WERI-Rb-1 (cell line): ENCODE results near the gene CENPC.
"Not testable (repeated sequence)": the region's sequence is repeated elsewhere in the genome, so short reads cannot be mapped to it uniquely, and the experiment has no call there.

Source experiments
- DNase-seq: peaks from one replicate; pipeline ENCODE4 v3.0.0-alpha.2; 2020
- H3K27ac ChIP-seq: fragments of 250-450 bp; sonication (Bioruptor Pico); 2 replicates; pipeline ENCODE4 v1.5.1; 2020; ENCODE audit warnings: mild to moderate bottlenecking, moderate library complexity
- H3K27me3 ChIP-seq: fragments of 250-450 bp; sonication (Bioruptor Pico); 2 replicates; pipeline ENCODE4 v1.5.1; 2021; ENCODE audit warnings: mild to moderate bottlenecking, low read depth, moderate library complexity; ENCODE audit not compliant: insufficient read depth, severe bottlenecking
- H3K36me3 ChIP-seq: fragments of 250-450 bp; sonication (Bioruptor Pico); 2 replicates; pipeline ENCODE4 v1.5.1; 2020; ENCODE audit warnings: mild to moderate bottlenecking, moderate library complexity
- H3K4me3 ChIP-seq: 2 replicates; pipeline ENCODE4 v1.5.1; 2011; ENCODE audit warnings: low read depth, mild to moderate bottlenecking, control low read depth, low read length
- H3K9me3 ChIP-seq: fragments of 250-450 bp; sonication (Bioruptor Pico); 2 replicates; pipeline ENCODE4 v1.5.1; 2021; ENCODE audit warnings: mild to moderate bottlenecking, moderate library complexity; ENCODE audit not compliant: severe bottlenecking
- CTCF ChIP-seq: IDR thresholded peaks from 2 replicates; pipeline ENCODE4 v1.5.1; 2011; ENCODE audit warnings: low read depth, mild to moderate bottlenecking, control low read depth, inconsistent platforms, low read length

Gene CENPC

GRCh38 chr4:67535280-67535840, 9.9 kb downstream of the CENPC start:
- H3K36me3 ChIP-seq = peaks cover 77% of the 10 kb centered on the region
- no peak overlapping the region for H3K27ac ChIP-seq
- H3K4me3 ChIP-seq = no peak overlapping the region
- no peaks in the 10 kb centered on the region for H3K9me3 ChIP-seq
- H3K27me3 ChIP-seq = no peaks in the 10 kb centered on the region
- DNase-seq = no peak
- no peak for TF ChIP-seq CTCF

GRCh38 chr4:67533112-67533511, 12.2 kb downstream of the CENPC start:
- Histone ChIP-seq H3K36me3 (peaks cover 76% of the 10 kb centered on the region), H3K9me3 (no peaks in the 10 kb centered on the region), H3K27ac (no peak overlapping the region), H3K4me3 (no peak overlapping the region), H3K27me3 (no peaks in the 10 kb centered on the region)
- no peak for DNase-seq
- no peak for TF ChIP-seq CTCF

DNA sequence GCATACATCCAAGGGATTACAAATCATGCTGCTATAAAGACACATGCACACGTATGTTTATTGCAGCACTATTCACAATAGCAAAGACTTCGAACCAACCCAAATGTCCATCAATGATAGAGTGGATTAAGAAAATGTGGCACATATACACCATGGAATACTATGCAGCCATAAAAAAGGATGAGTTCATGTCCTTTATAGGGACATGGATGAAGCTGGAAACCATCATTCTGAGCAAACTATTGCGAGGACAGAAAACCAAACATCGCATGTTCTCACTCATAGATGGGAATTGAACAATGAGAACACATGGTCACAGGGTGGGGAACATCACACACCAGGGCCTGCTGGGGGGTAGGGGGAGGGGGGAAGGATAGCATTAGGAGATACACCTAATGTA, 12.9 kb downstream of the CENPC start:
- not testable (repeated sequence) for H3K27ac ChIP-seq, H3K9me3 ChIP-seq, H3K27me3 ChIP-seq, DNase-seq, H3K4me3 ChIP-seq
- H3K36me3 ChIP-seq = peaks cover 69% of the 10 kb centered on the region

DNA sequence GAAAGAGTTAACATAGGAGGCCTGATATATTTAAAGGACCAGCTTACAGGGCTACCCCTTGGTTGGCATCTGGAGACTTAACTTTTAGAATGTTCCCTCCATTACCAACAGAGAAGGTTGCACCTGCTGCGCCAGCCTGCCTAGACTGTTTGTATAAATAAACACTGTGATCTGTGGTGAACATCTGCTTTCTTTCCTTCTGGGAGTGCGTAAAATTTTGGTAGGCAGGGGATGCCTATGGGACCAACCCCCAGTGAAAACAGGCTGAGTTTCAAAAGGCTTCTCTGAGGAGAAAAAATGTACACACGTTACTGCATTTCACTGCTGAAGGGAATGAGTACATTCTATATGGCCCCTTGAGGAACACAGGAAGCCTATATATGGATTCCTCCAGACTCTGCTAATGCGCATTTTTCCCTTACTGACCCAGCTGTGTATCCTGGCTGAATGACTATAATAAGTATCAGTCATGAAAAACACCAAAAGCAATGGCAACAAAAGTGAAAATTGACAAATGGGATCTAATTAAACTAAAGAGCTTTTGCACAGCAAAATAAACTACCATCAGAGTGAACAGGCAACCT, 13.8 kb downstream of the CENPC start:
- H3K4me3 ChIP-seq = no peak overlapping the region
- H3K27ac ChIP-seq = no peak overlapping the region
- H3K27me3 ChIP-seq = no peaks in the 10 kb centered on the region
- H3K36me3 ChIP-seq = peaks cover 64% of the 10 kb centered on the region
- H3K9me3 ChIP-seq = no peaks in the 10 kb centered on the region
- DNase-seq = no peak
- TF ChIP-seq CTCF = no peak

- not testable (repeated sequence) for H3K27me3 ChIP-seq, H3K9me3 ChIP-seq, DNase-seq, H3K27ac ChIP-seq, H3K4me3 ChIP-seq, H3K36me3 ChIP-seq
These were observed 21.2 kb downstream of the CENPC start for GRCh38 chr4:67524140-67524539.

DNA sequence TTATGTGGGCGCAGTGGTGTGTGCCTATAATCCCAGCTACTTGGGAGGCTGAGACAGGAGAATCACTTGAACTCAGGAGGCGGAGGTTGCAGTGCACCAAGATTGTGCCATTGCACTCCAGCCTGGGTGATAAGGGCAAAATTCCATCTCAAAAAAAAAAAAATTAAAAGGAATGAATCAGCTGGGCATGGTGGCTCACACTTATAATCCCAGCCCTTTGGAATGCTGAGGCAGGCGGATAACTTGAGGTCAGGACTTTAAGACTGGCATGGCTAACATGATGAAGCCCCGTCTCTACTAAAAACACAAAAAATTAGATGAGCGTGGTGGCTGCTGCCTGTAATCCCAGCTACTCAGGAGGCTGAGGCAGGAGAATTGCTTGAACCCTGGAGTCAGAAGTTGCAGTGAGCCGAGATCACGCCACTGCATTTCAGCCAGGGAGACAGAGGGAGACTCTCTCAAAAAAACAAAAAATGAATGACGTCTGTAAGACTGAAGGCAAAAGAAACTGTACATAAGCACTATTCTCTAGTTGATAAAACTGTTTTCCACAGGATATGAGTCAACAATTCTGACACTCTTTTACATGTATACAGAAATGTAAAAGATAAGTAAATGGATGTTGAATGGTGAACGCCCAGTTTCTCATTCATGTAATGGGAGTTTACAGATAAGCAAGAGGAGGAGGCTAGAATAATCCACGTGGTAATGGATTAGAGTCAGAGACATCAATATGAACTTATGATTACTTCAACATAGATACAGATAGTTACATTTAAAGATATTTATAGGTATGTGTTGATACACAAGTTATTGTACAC, 22.2 kb downstream of the CENPC start:
- no peak for TF ChIP-seq CTCF
- Histone ChIP-seq H3K36me3 (peaks cover 7% of the 10 kb centered on the region; the same call in 1 of the 2 replicates), H3K27ac (no peak overlapping the region), H3K9me3 (no peaks in the 10 kb centered on the region), H3K27me3 (no peaks in the 10 kb centered on the region), H3K4me3 (no peak overlapping the region)
- DNase-seq = no peak
